Stomach (tissue), 9 donors: ENCODE results near the gene KRT1. TPM values are rescaled to one million over a fixed set of nuclear protein-coding genes. Genes with fewer than 3 reads are reported as not detected.

Experiments used
- DNase-seq, 2 donors: peaks; one replicate each; pipeline versions ENCODE4 v3.0.0 to v3.0.0-alpha.2; 2013 to 2019
- H3K27ac ChIP-seq, 5 donors: fragments of 200-600 bp in 4 of 5; sonication (generic) in 4 of 5; one replicate each; pipeline ENCODE4 v1.5.1; 2013 to 2019; ENCODE audit warnings: mild to moderate bottlenecking in 1 of 5, moderate library complexity in 1 of 5
- H3K27me3 ChIP-seq, 3 donors: fragments of 200-600 bp; sonication (generic); one replicate each; pipeline ENCODE4 v1.5.1; 2017 to 2019; ENCODE audit warnings: mixed run types in 1 of 3
- H3K36me3 ChIP-seq, 4 donors: fragments of 200-600 bp; sonication (generic); 1 replicate in 3 of 4; 2 replicates in 1 of 4; pipeline ENCODE4 v1.5.1; 2016 to 2019
- H3K4me1 ChIP-seq, 4 donors: fragments of 200-600 bp; sonication (generic); one replicate each; pipeline ENCODE4 v1.5.1; 2016 to 2019
- H3K4me3 ChIP-seq, 4 donors: fragments of 200-600 bp; sonication (generic) in 3 of 4; one replicate each; pipeline ENCODE4 v1.5.1; 2016 to 2019; ENCODE audit warnings: mild to moderate bottlenecking in 1 of 4
- H3K9me3 ChIP-seq, 4 donors: fragments of 200-600 bp; sonication (generic); one replicate each; pipeline ENCODE4 v1.5.1; 2016 to 2019
- EP300 ChIP-seq: sonication (generic); formaldehyde crosslinking; IDR thresholded peaks from one replicate; pipeline ENCODE4 v1.6.1; 2017; ENCODE audit warnings: antibody characterized with exemption
- POLR2A ChIP-seq, 4 donors: fragments of 450-650 bp; IDR thresholded peaks; one replicate each; pipeline ENCODE4 v1.6.1; 2016; ENCODE audit warnings: antibody characterized with exemption in 4 of 4, control low read depth in 2 of 4, mild to moderate bottlenecking in 1 of 4, moderate library complexity in 1 of 4
- POLR2AphosphoS5 ChIP-seq, 3 donors: sonication (generic); formaldehyde crosslinking; IDR thresholded peaks; one replicate each; pipeline ENCODE4 v1.6.1; 2016; ENCODE audit warnings: antibody characterized with exemption in 3 of 3
- WGBS, 5 donors: extraction: QIAGEN DNeasy Blood & Tissue Kit in 3 of 5; methylation state at CpG; one replicate each; pipeline versions ENCODE4 v1.1.5 to v1.1.7; 2013 to 2018; 5-methylcytosine and 5-hydroxymethylcytosine counted together
- intact Hi-C: fragments of 100-400 bp; cut with DNase I; formaldehyde crosslinking; loops from one replicate; pipeline ENCODE4 v1.15.1; 2023; ENCODE audit warnings: low total_unique reads
- polyA plus RNA-seq, 3 donors: library from polyadenylated mRNA; stranded (reverse); fragments of 200-250 nt; gene quantifications; one replicate each; pipeline ENCODE4 v1.2.3, GENCODE V29; 2013
- total RNA-seq, 5 donors: library from RNA; depleted of rRNA; stranded (reverse); fragments of >200 nt; gene quantifications; one replicate each; pipeline versions ENCODE4 v1.1.0 to v1.2.3, GENCODE V29; 2014 to 2016
- TF ChIP-seq, protein P1 (sequence below), 7 experiments: fragments of 450-650 bp in 4 of 7; fragments of 200-600 bp in 3 of 7; sonication (generic) in 3 of 7; IDR thresholded peaks; one replicate each; pipeline ENCODE4 v1.5.1; 2016 to 2019; ENCODE audit warnings: antibody characterized with exemption in 7 of 7, control low read depth in 2 of 7, mild to moderate bottlenecking in 1 of 7
- donor health status: healthy with polysubstance abuse.
- donor health status: Bipolar disorder and iron deficiency.
- donor health status: healthy.

KRT1 gene
- total and polyA plus RNA-seq, 8 donors: 0.37 to 27.8 (median 7.6) TPM; not detected in 5

DNA sequence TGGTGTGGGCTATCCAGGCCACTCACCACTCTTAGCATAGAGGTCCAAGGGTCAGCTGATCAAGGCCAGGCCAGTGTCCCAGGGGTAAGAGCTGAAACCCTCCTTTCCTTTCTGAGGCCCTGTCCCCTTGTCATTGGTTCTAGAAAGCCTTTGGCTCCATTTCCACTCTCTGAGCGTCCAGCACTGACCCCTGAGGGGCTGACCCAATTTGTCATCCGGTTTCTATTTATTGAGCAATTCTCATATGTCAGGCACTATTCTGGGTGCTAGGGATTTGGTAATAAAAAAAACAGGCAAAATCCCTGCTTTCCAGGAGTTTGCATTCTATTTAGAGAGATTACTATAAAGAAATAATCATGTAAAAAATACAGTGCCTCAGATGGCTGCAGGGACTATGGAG, 19.8 kb upstream of the KRT1 start:
- Histone ChIP-seq H3K27ac (no peak overlapping the region), H3K9me3 (no peaks in the 10 kb centered on the region), H3K4me1 (no peaks in the 10 kb centered on the region), H3K36me3 (no peaks in the 10 kb centered on the region), H3K4me3 (no peak overlapping the region), H3K27me3 (peaks cover 0 to 75% (median 6%) of the 10 kb centered on the region in 3 donors)
- TF ChIP-seq, protein P1, sequence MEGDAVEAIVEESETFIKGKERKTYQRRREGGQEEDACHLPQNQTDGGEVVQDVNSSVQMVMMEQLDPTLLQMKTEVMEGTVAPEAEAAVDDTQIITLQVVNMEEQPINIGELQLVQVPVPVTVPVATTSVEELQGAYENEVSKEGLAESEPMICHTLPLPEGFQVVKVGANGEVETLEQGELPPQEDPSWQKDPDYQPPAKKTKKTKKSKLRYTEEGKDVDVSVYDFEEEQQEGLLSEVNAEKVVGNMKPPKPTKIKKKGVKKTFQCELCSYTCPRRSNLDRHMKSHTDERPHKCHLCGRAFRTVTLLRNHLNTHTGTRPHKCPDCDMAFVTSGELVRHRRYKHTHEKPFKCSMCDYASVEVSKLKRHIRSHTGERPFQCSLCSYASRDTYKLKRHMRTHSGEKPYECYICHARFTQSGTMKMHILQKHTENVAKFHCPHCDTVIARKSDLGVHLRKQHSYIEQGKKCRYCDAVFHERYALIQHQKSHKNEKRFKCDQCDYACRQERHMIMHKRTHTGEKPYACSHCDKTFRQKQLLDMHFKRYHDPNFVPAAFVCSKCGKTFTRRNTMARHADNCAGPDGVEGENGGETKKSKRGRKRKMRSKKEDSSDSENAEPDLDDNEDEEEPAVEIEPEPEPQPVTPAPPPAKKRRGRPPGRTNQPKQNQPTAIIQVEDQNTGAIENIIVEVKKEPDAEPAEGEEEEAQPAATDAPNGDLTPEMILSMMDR (IDR thresholded peaks at IDR 0.05): no peak
- no peak for TF ChIP-seq POLR2A (IDR thresholded peaks at IDR 0.05)
- no peak for TF ChIP-seq POLR2AphosphoS5 (IDR thresholded peaks at IDR 0.05)
- TF ChIP-seq EP300: no peak
- no peak for DNase-seq
- intact Hi-C loops: no loop called here
- 73 to 80% (median 76%) methylated on average over 2 of the region's 2 CpGs for WGBS, 5 donors

DNA sequence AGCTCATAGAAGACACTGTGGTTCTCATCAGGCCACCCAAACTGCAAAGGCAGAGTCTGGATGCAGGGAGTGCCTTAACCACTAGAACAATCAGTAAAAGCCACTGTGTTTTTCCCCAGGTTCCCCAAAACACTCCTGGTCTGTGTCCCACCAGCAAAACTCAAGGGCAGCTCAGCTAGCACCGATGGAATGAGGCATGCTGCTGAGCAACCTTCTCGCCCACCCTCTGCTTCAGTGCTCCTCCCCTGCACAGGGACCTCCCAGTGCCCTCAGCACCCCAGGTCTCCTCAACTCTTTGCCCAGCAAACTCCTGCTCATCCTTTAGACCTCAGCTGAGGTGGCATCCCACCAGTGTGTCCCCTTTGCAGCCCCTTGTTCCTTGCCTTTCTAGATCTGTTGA, 19.2 kb upstream of the KRT1 start:
- intact Hi-C loops: no loop called here
- no peak for TF ChIP-seq POLR2A (IDR thresholded peaks at IDR 0.05)
- TF ChIP-seq POLR2AphosphoS5 (IDR thresholded peaks at IDR 0.05): no peak
- TF ChIP-seq, protein P1 (IDR thresholded peaks at IDR 0.05): no peak
- no peak for TF ChIP-seq EP300
- Histone ChIP-seq H3K4me3 (no peak overlapping the region), H3K4me1 (no peaks in the 10 kb centered on the region), H3K27me3 (peaks cover 0 to 75% (median 6%) of the 10 kb centered on the region in 3 donors), H3K36me3 (no peaks in the 10 kb centered on the region), H3K27ac (no peak overlapping the region), H3K9me3 (no peaks in the 10 kb centered on the region)
- DNase-seq: no peak
- WGBS, 5 donors: 70 to 88% (median 79%) methylated on average over 2 of the region's 2 CpGs

DNA sequence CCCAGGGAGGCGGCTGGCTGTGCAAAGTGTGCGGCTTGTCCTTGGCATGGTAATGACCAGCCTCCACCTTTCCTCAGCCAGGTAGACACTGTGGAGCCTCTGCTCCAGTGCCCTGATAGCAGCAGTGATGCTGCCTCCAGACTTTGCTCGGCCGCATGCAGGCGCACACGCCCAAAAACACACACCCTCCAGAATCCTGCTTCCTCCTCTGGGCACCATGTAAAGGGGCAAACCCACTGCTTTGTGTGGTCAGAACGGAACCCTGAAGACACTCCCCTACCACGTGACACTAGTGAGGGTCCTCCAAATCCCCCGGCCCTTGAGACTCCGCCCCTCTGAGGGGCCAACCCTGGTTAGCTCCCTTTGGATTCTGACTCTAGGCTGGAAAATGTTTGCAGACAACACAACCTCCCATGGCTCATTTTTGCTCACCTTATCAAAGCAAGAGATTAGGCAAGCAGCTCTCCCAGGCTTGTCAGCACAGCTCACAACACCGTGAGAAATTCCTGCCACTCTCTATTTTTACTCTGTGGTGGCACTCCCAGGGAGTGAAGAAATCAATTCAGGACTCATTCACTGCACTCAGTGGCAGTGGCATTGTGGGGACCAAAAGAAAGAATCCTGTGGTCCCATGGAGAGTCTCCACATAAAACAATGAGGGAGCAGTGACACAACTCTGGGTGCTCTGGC, 18.6 kb upstream of the KRT1 start:
- H3K4me3 ChIP-seq: no peak overlapping the region
- no peaks in the 10 kb centered on the region for H3K9me3 ChIP-seq
- H3K27ac ChIP-seq: no peak overlapping the region
- intact Hi-C loops: no loop called here
- TF ChIP-seq, protein P1 (IDR thresholded peaks at IDR 0.05): no peak
- TF ChIP-seq EP300 (no peak), POLR2A (IDR thresholded peaks at IDR 0.05) (no peak), POLR2AphosphoS5 (IDR thresholded peaks at IDR 0.05) (no peak)
- 27 to 49% (median 36%) methylated on average over 11 of the region's 11 CpGs for WGBS, 5 donors
- no peaks in the 10 kb centered on the region for H3K36me3 ChIP-seq
- H3K4me1 ChIP-seq: no peaks in the 10 kb centered on the region
- DNase-seq: peak in 1 of 2 donors; percentile 19
- H3K27me3 ChIP-seq: peaks cover 0 to 76% (median 6%) of the 10 kb centered on the region in 3 donors

DNA sequence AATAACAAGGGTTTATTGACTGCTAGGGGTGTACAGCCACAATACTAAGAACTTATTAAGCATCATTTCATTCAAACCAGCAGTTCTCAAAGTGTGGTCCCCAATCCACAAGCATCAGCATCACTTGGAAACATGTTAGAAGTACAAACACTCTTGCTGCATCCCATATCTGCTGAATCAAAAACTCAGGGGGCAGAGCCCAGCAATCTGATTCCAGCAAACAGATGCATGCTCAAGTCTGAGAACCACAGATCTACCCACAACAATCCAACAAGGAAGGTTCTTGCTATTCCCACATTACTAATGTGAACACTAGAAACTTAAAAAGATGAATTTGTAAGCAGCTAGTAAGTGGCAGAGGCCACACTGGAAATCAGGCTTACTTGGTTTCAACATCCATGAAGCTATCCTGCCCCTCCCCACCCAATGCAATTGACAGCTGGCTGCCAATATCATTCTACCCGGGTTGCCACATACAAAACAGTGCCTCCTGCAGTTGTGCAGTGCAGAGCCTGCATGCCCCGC, 16.9 kb upstream of the KRT1 start:
- Histone ChIP-seq H3K4me1 (no peaks in the 10 kb centered on the region), H3K36me3 (no peaks in the 10 kb centered on the region), H3K27me3 (peaks cover 0 to 80% (median 12%) of the 10 kb centered on the region in 3 donors), H3K9me3 (no peaks in the 10 kb centered on the region), H3K4me3 (no peak overlapping the region), H3K27ac (no peak overlapping the region)
- intact Hi-C loops: no loop called here
- TF ChIP-seq, protein P1 (IDR thresholded peaks at IDR 0.05): no peak
- no peak for TF ChIP-seq POLR2AphosphoS5 (IDR thresholded peaks at IDR 0.05)
- no peak for TF ChIP-seq POLR2A (IDR thresholded peaks at IDR 0.05)
- no peak for TF ChIP-seq EP300
- 53 to 75% (median 62%) methylated on average over 2 of the region's 2 CpGs for WGBS, 5 donors
- DNase-seq: no peak
